GM23338 (cell line): Measurements from ENCODE around the gene ZNF23. TPM values are rescaled to one million over a fixed set of nuclear protein-coding genes. Genes with fewer than 3 reads are reported as not detected.

Source experiments
- ATAC-seq: fragments of 200-7000 bp; cut with Tn5 transposase; 3 replicates; pipeline ENCODE4 v1.9.1; 2020
- DNase-seq: peaks from one replicate; pipeline ENCODE4 v3.0.0-alpha.2; 2015; ENCODE audit warnings: low spot score
- H2AFZ ChIP-seq: fragments of 200-600 bp; sonication (generic); 2 replicates; pipeline ENCODE4 v1.8.0; 2016; ENCODE audit warnings: antibody characterized with exemption, mild to moderate bottlenecking, moderate library complexity
- H3F3A ChIP-seq: fragments of 200-600 bp; sonication (generic); replicated peaks from 2 replicates; pipeline ENCODE4 v1.8.0; 2017; ENCODE audit warnings: antibody characterized with exemption, mixed run types, low read depth
- H3K27ac ChIP-seq: fragments of 200-600 bp; sonication (generic); 2 replicates; pipeline ENCODE4 v1.6.1; 2016; ENCODE audit warnings: low read depth
- H3K27me3 ChIP-seq: fragments of 200-600 bp; sonication (generic); 2 replicates; pipeline ENCODE4 v1.8.0; 2016; ENCODE audit warnings: mild to moderate bottlenecking, mixed run types, moderate library complexity; ENCODE audit not compliant: insufficient read depth
- H3K36me3 ChIP-seq: fragments of 200-600 bp; sonication (generic); 2 replicates; pipeline ENCODE4 v1.8.0; 2016; ENCODE audit warnings: mild to moderate bottlenecking; ENCODE audit not compliant: insufficient read depth
- H3K4me1 ChIP-seq: fragments of 200-600 bp; sonication (generic); 2 replicates; pipeline ENCODE4 v1.8.0; 2016; ENCODE audit warnings: mild to moderate bottlenecking, moderate library complexity; ENCODE audit not compliant: insufficient read depth
- H3K4me2 ChIP-seq: fragments of 200-600 bp; sonication (generic); 2 replicates; pipeline ENCODE4 v1.7.1; 2017; ENCODE audit warnings: mixed run types
- H3K4me3 ChIP-seq: fragments of 200-600 bp; sonication (generic); 2 replicates; pipeline ENCODE4 v1.6.1; 2016; ENCODE audit warnings: mixed run types
- H3K79me2 ChIP-seq: fragments of 200-600 bp; sonication (generic); replicated peaks from 2 replicates; pipeline ENCODE4 v1.8.0; 2017; ENCODE audit warnings: mild to moderate bottlenecking; ENCODE audit not compliant: insufficient read depth
- H3K9me2 ChIP-seq: fragments of 200-600 bp; sonication (generic); 2 replicates; pipeline ENCODE4 v1.8.0; 2017; ENCODE audit not compliant: insufficient read depth
- H4K20me1 ChIP-seq: fragments of 200-600 bp; sonication (generic); replicated peaks from 2 replicates; pipeline ENCODE4 v1.8.0; 2017; ENCODE audit warnings: mild to moderate bottlenecking; ENCODE audit not compliant: insufficient read depth
- H3K27ac Mint-ChIP-seq: 2 replicates; pipeline ENCODE4 v1.8.0; 2020; ENCODE audit warnings: inconsistent platforms, mild to moderate bottlenecking, moderate library complexity, mixed read lengths
- H3K27me3 Mint-ChIP-seq: 3 replicates; pipeline ENCODE4 v1.8.0; 2022; ENCODE audit warnings: low read depth, mild to moderate bottlenecking, moderate library complexity, mixed read lengths, inconsistent platforms; ENCODE audit not compliant: insufficient read depth, poor library complexity
- H3K36me3 Mint-ChIP-seq: 3 replicates; pipeline ENCODE4 v1.8.0; 2021; ENCODE audit warnings: low read depth, mild to moderate bottlenecking, inconsistent platforms, moderate library complexity, mixed read lengths
- H3K4me1 Mint-ChIP-seq: 3 replicates; pipeline ENCODE4 v1.8.0; 2020; ENCODE audit warnings: mild to moderate bottlenecking, inconsistent platforms, mixed read lengths
- H3K4me3 Mint-ChIP-seq: 3 replicates; pipeline ENCODE4 v1.8.0; 2021; ENCODE audit warnings: moderate library complexity, mild to moderate bottlenecking, inconsistent platforms, mixed read lengths
- H3K9me3 Mint-ChIP-seq: 3 replicates; pipeline ENCODE4 v1.8.0; 2020; ENCODE audit warnings: moderate library complexity, mild to moderate bottlenecking, inconsistent platforms, mixed read lengths
- EZH2 ChIP-seq: fragments of 200-600 bp; sonication (generic); IDR thresholded peaks from one replicate; pipeline ENCODE4 v1.8.0; 2017; ENCODE audit warnings: antibody characterized with exemption, mild to moderate bottlenecking, low read depth; ENCODE audit not compliant: unreplicated experiment
- EZH2phosphoT487 ChIP-seq: fragments of 200-600 bp; sonication (generic); IDR thresholded peaks from one replicate; pipeline ENCODE4 v1.8.1; 2018; ENCODE audit warnings: antibody characterized with exemption; ENCODE audit not compliant: unreplicated experiment
- POLR2AphosphoS5 ChIP-seq: IDR thresholded peaks from 2 replicates; pipeline ENCODE4 v1.6.1; 2016; ENCODE audit warnings: antibody characterized with exemption, low read depth
- STAT1 ChIP-seq: IDR thresholded peaks from one replicate; pipeline ENCODE4 v1.6.1; 2016; ENCODE audit warnings: antibody characterized with exemption; ENCODE audit not compliant: unreplicated experiment
- ZNF114 ChIP-seq: fragments of 250-450 bp; sonication (Bioruptor Pico); IDR thresholded peaks from 2 replicates; pipeline ENCODE4 v1.5.0; 2020; ENCODE audit warnings: mild to moderate bottlenecking, moderate library complexity
- ZNF331 ChIP-seq: fragments of 250-450 bp; sonication (Bioruptor Pico); IDR thresholded peaks from 2 replicates; pipeline ENCODE4 v1.5.0; 2020; ENCODE audit warnings: low read depth, mild to moderate bottlenecking, moderate library complexity
- ZNF462 ChIP-seq: fragments of 250-450 bp; sonication (Bioruptor Pico); IDR thresholded peaks from 2 replicates; pipeline ENCODE4 v1.5.0; 2020; ENCODE audit warnings: mild to moderate bottlenecking, moderate library complexity
- polyA plus RNA-seq: library from polyadenylated mRNA; unstranded; fragments of >200 nt; fragmentation: Nextera tagmentation; extraction: Ambion mirVana; gene quantifications from 2 replicates; pipeline ENCODE4 v1.2.1, GENCODE V29; 2016
- total RNA-seq: library from RNA; depleted of rRNA; stranded (reverse); fragments of >200 nt; shearing (Covaris generic); gene quantifications from 2 replicates; pipeline ENCODE4 v1.2.3, GENCODE V29; 2014
- TF ChIP-seq, protein P1 (sequence below), 2 experiments: fragments of 200-600 bp in 1 of 2; sonication (generic) in 1 of 2; conservative IDR thresholded peaks; 2 replicates each; pipeline versions ENCODE4 v1.5.1 to v1.6.1; 2016 to 2017; ENCODE audit warnings: antibody characterized with exemption in 2 of 2, low read depth in 2 of 2, mild to moderate bottlenecking in 2 of 2, moderate library complexity in 1 of 2

Gene ZNF23
- total and polyA plus RNA-seq, 2 experiments from 2014 or later: 8.4 to 8.8 TPM

- ATAC-seq (no peak), DNase-seq (no peak)
- Mint-ChIP-seq H3K27me3 (peaks cover 11% of the 10 kb centered on the region), H3K4me1 (peaks cover 3% of the 10 kb centered on the region; the same call in 2 of the 3 replicates), H3K27ac (no peak overlapping the region), H3K9me3 (peaks cover 3% of the 10 kb centered on the region; the same call in 2 of the 3 replicates), H3K4me3 (no peak overlapping the region), H3K36me3 (peaks cover 3% of the 10 kb centered on the region; the same call in 1 of the 3 replicates)
- TF ChIP-seq, protein P1, sequence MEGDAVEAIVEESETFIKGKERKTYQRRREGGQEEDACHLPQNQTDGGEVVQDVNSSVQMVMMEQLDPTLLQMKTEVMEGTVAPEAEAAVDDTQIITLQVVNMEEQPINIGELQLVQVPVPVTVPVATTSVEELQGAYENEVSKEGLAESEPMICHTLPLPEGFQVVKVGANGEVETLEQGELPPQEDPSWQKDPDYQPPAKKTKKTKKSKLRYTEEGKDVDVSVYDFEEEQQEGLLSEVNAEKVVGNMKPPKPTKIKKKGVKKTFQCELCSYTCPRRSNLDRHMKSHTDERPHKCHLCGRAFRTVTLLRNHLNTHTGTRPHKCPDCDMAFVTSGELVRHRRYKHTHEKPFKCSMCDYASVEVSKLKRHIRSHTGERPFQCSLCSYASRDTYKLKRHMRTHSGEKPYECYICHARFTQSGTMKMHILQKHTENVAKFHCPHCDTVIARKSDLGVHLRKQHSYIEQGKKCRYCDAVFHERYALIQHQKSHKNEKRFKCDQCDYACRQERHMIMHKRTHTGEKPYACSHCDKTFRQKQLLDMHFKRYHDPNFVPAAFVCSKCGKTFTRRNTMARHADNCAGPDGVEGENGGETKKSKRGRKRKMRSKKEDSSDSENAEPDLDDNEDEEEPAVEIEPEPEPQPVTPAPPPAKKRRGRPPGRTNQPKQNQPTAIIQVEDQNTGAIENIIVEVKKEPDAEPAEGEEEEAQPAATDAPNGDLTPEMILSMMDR (conservative IDR thresholded peaks at IDR 0.05; ENCODE audit: low read depth in 2 of 2): no peak
- TF ChIP-seq ZNF331 (CRISPR knock-in tag) (no peak), STAT1 (no peak), POLR2AphosphoS5 (no peak), EZH2phosphoT487 (no peak), EZH2 (no peak), ZNF462 (CRISPR knock-in tag) (no peak), ZNF114 (CRISPR knock-in tag) (no peak)
- no peak overlapping the region for H3K4me2 ChIP-seq
- H3K36me3 ChIP-seq: no peaks in the 10 kb centered on the region
- H3K27me3 ChIP-seq: no peaks in the 10 kb centered on the region
- no peak overlapping the region for H3K27ac ChIP-seq
- peaks cover 7% of the 10 kb centered on the region; the same call in 1 of the 2 replicates for H3K4me1 ChIP-seq
- H3K9me2 ChIP-seq: no peaks in the 10 kb centered on the region
- no peak overlapping the region for H3K4me3 ChIP-seq
- no peaks in the 10 kb centered on the region for H4K20me1 ChIP-seq
- H3K79me2 ChIP-seq: no peaks in the 10 kb centered on the region
- no peak overlapping the region for H2AFZ ChIP-seq
- peaks cover under 1% of the 10 kb centered on the region for H3F3A ChIP-seq
These were observed 31.3 kb downstream of the ZNF23 start for GRCh38 chr16:71430744-71431143.
